Measurements from ENCODE around the gene EXT2. TPM values are rescaled to one million over a fixed set of nuclear protein-coding genes. Genes with fewer than 3 reads are reported as not detected.

The EXT2 gene
- total RNA-seq, 1 experiment from 2014 or later, result 77.0 TPM

DNA sequence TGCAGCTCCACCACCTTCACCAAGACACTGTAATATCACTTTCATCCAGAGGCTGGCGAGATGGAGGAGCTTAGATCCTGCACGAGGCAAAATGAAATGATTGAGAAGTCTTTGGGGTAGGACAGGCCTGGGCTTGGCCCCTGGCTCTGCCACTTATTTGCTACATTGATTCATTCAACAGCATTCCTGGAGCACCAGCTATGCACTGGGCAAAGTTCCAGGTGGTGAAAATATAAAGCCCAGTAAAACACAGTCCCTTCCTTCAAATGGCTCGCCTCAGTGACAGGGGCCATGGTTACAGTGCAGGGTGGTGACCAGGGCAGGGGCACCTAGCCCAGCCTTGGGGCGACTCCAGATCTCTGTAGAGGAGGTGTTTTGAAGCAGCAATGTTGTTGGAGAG, 194.7 kb downstream of the EXT2 start:
- no peak for DNase-seq
- ChIA-PET CTCF (no interaction called here), POLR2A (ENCODE audit: unreplicated experiment) (no interaction called here)
- H3K36me3 ChIP-seq (ENCODE audit: low read depth, low read length), result no peaks in the 10 kb centered on the region
- no peaks in the 10 kb centered on the region for H3K79me2 ChIP-seq (ENCODE audit: low read length)
- no peak overlapping the region for H3K4me2 ChIP-seq (ENCODE audit: low read length)
- H3K27me3 ChIP-seq (ENCODE audit: low read length), result no peaks in the 10 kb centered on the region
- intact Hi-C loops (cut with micrococcal nuclease), result no loop called here
- ATAC-seq, result peak; percentile 24
- no peak for TF ChIP-seq EZH2 (IDR thresholded peaks at IDR 0.05; ENCODE audit: low read length, unreplicated experiment)
- TF ChIP-seq, protein P1, sequence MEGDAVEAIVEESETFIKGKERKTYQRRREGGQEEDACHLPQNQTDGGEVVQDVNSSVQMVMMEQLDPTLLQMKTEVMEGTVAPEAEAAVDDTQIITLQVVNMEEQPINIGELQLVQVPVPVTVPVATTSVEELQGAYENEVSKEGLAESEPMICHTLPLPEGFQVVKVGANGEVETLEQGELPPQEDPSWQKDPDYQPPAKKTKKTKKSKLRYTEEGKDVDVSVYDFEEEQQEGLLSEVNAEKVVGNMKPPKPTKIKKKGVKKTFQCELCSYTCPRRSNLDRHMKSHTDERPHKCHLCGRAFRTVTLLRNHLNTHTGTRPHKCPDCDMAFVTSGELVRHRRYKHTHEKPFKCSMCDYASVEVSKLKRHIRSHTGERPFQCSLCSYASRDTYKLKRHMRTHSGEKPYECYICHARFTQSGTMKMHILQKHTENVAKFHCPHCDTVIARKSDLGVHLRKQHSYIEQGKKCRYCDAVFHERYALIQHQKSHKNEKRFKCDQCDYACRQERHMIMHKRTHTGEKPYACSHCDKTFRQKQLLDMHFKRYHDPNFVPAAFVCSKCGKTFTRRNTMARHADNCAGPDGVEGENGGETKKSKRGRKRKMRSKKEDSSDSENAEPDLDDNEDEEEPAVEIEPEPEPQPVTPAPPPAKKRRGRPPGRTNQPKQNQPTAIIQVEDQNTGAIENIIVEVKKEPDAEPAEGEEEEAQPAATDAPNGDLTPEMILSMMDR (conservative IDR thresholded peaks at IDR 0.05; ENCODE audit: low read depth, low read length), result no peak
- TF ChIP-seq EZH2phosphoT487 (IDR thresholded peaks at IDR 0.05; ENCODE audit: borderline replicate concordance, low read length), result no peak
- no peaks in the 10 kb centered on the region for H4K20me1 ChIP-seq (ENCODE audit: low read length)
- no TSS peak for BruUV-seq (replicated peaks)
- H3K9ac ChIP-seq (ENCODE audit: low read length), result no peak overlapping the region
- no peak overlapping the region for H3K4me3 ChIP-seq (ENCODE audit: low read length)
- no peaks in the 10 kb centered on the region for H3K4me1 ChIP-seq (ENCODE audit: insufficient read depth, low read length)
- no peaks in the 10 kb centered on the region for H3K9me3 ChIP-seq (ENCODE audit: low read length)
- no peak overlapping the region for H3K27ac ChIP-seq (ENCODE audit: low read length)
- no peak overlapping the region for H2AFZ ChIP-seq (ENCODE audit: low read length)
- no peaks in the 10 kb centered on the region for H3K9me2 ChIP-seq (replicated peaks; ENCODE audit: low read length)
- no peaks in the 10 kb centered on the region for H3F3A ChIP-seq (ENCODE audit: low read length, unreplicated experiment)

Other genes starting within 250 kb of the EXT2 start
- gene ALKBH3, start 214.8 kb upstream of the EXT2 start, total RNA-seq (2014; rRNA removed), result 55.5 and 60.2 TPM in 2 replicates
- gene C11orf96, start 153.0 kb upstream of the EXT2 start, total RNA-seq (2014; rRNA removed), result 0.69 TPM in 1 of 2 replicates, not detected in the other
- gene ACCSL, start 47.7 kb upstream of the EXT2 start, total RNA-seq (2014; rRNA removed), result not detected in 2 replicates
- 3.8 and 7.5 TPM in 2 replicates for gene ACCS, start 29.4 kb upstream of the EXT2 start, total RNA-seq (2014; rRNA removed)
- not detected in 2 replicates for gene ALX4, start 214.5 kb downstream of the EXT2 start, total RNA-seq (2014; rRNA removed)